Skeletal muscle cell (primary cell): Measurements from ENCODE around the gene ZGPAT.
"Not testable (repeated sequence)": the region's sequence is repeated elsewhere in the genome, so short reads cannot be mapped to it uniquely, and the experiment has no call there.

Experiments used
- DNase-seq: peaks from one replicate; pipeline ENCODE4 v3.0.0-alpha.2; 2010; ENCODE audit warnings: low read depth
- H3K4me3 ChIP-seq: 2 replicates; pipeline ENCODE4 v1.5.1; 2011; ENCODE audit warnings: low read depth, mild to moderate bottlenecking, control low read depth, low read length, moderate library complexity

Gene ZGPAT

DNA sequence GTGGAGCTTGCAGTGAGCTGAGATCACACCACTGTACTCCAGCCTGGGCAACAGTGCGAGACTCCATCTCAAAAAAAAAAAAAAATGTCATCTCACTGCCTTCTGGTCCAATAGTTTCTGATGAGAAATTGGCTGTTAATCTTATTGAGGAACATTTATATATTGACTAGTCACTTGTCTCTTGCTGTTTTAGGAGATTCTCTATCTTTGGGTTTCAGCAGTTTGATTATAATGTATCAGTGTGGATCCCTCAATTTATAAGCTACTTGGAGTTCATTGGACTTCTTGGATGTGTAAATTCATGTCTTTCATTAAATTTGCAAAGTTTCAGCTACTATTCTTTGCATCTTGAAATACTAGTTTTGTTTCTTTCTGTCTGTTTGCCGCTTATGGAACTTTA lies 11.2 kb downstream of the ZGPAT start:
- H3K4me3 ChIP-seq: no peak overlapping the region
- DNase-seq: no peak

DNA sequence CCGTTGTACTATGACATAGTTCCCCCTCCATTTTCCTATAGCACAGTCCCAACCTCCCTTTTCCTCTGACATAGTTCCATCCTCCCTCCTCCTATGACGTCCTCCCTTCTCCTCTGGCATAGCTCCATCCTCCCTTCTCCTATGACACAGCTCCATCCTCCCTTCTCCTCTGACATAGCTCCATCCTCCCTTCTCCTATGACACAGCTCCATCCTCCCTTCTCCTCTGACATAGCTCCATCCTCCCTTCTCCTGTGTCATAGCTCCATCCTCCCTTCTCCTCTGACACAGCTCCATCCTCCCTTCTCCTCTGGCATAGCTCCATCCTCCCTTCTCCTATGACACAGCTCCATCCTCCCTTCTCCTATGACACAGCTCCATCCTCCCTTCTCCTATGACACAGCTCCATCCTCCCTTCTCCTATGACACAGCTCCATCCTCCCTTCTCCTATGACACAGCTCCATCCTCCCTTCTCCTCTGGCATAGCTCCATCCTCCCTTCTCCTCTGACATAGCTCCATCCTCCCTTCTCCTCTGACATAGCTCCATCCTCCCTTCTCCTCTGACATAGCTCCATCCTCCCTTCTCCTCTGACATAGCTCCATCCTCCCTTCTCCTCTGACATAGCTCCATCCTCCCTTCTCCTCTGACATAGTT lies 15.3 kb downstream of the ZGPAT start:
- not testable (repeated sequence) for H3K4me3 ChIP-seq, DNase-seq

DNA sequence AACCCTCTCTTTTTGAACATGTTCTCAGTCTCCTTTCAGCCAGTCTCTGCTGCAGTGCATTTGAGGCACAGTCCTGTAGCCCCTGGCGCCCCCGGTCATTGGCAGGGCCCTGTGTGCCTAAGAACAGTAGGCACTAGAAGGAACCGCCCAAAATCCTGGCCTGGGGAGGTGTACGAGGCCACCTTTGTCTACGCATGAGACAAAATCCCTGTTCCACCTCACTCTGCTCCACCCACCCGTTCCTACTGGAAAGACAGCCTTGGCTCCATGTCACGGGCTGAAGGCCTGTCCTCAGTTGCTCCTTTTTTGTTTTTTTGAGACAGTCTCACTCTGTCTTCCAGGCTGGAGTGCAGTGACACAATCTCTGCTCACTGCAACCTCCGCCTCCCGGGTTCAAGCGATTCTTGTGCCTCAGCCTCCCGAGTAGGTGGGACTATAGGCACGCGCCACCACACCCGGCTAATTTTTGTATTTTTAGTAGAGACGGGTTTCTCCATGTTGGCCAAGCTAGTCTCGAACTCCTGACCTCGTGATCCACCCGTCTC lies 22.4 kb downstream of the ZGPAT start:
- not testable (repeated sequence) for DNase-seq

DNA sequence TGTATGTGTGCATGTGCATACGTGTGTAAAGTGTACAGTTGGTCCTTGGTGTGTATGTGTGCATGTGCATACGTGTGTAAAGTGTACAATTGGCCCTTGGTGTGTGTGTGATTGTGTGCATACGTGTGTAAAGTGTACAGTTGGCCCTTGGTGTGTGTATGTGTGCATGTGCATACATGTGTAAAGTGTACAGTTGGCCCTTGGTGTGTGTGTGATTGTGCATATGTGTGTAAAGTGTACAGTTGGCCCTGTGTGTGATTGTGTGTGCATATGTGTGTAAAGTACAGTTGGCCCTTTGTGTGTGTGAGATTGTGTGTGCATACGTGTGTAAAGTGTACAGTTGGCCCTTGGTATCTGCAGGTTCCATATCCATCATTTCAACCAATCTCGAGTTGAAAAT lies 23.6 kb downstream of the ZGPAT start:
- H3K4me3 ChIP-seq: no peak overlapping the region
- DNase-seq: no peak

More for the DNA sequence above, 22.4 kb downstream of the ZGPAT start:
- H3K4me3 ChIP-seq: not testable (repeated sequence)

DNA sequence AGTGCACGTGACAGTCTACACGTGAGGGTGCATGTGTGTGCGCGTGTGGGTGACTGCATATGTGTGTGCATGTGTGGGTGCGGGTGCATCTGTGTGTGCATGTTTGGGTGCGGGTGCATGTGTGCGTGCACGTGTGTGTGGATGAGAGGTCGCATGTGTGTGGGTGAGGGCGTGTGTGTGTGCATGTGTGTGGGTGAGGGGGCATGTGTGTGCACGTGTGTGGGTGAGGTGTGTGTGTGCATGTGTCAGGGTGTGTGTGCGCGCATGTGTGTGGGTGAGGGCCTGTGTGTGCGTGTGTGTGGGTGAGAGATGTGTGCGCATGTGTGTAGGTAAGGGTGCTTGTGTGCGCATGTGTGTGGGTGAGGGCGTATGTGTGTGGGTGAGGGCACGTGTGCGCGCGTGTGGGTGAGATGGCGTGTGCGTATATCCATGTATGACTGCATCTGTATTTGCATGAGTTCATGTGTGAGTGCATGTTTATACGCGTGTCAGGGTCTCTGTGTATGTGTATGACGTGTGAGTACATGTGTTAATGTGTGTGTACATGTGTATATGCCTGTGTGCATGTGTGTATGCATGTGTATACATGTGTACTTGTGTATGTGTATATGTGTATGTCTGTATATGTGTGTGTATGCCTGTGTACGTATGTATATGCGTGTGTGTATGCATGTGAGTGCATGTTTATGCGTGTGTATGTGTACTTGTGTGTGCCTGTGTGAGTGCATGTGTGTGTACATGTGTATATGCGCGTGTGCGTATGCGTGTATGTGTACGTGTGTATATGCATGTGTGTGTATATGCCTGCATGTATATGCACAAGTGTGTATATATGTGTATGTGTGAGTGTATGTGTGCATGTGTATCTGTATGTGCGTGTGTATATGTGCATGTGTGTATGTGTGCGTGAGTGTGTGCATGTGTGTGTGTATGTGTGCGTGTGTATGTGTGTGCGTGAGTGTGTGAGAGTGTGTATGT lies 24.6 kb downstream of the ZGPAT start:
- no peak for DNase-seq
- no peak overlapping the region for H3K4me3 ChIP-seq

DNA sequence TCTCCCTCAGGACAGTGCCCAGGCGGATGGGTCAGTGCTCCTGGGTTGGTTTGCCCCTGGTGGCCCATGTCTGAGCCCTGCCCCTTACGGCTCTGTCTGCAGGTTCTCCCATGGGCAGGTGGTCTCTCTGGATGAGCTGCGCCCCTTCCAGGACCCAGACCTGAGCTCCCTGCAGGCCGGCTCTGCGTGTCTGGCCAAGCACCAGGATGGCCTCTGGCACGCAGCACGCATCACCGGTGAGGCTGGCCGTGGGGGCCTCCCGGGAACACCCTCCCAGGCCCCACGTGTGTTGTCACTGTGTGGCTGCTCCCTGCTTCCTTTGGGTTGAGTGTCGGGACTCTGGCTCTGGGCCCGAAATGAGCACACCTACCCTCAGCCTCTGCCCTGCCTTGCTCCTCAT lies 25.3 kb downstream of the ZGPAT start:
- no peak for DNase-seq
- no peak overlapping the region for H3K4me3 ChIP-seq

DNA sequence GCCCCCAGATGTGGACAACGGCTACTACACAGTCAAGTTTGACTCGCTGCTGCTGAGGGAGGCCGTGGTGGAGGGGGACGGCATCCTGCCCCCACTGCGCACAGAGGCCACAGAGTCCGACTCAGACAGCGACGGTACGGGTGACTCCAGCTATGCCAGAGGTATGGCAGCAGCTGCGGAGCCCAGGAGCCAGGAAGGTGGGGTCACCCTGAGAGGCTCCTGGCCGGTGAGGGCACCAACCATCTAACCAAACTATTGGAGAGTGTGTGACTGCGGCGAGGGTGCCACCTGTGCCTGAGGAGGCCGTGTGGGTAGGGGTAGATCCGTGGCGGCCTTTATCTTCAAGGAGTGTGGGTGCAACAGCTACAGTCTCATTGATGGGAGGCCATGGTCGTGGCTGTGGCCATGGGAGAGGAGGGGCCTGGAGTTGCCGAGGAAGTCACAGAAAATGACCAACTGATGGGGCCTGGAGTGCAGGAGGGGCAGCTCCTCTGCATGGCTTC lies 25.8 kb downstream of the ZGPAT start:
- H3K4me3 ChIP-seq: no peak overlapping the region
- no peak for DNase-seq

DNA sequence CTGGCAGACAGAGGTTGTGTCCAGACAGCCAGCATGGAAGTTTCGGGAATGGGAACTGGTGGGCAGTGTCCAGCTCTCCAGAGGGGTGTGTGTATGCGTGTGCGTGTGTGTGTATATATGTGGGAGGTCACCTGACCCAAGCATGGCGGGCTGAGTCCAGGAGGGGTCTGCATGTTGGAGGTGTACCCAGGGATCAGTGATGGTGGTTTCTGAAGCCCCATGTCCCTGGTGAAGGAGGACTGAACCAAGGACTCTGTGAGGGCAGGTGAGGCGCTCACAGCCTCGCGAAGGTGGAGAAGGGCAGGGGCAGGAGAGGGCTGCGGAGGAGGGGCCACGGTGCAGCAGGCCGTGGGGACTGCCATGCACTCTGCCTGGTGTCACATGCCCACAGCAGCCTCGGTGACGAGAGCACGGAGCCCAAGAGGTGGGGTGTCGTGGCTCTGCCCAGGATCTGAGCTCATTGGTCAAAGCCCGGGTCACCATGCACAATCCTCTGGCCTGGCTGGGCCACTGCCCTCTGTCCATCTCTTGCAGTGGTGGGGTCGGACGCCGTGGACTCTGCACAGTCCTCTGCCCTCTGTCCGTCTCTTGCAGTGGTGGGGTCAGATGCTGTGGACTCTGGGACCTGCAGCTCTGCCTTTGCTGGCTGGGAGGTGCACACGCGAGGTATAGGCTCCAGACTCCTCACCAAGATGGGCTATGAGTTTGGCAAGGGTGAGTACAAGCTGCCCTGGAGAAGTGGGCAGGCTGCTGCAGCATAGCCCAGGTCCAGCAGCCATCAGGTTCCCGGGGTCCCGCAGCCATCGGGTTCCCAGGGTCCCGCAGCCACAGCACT lies 26.5 kb downstream of the ZGPAT start:
- no peak for DNase-seq

DNA sequence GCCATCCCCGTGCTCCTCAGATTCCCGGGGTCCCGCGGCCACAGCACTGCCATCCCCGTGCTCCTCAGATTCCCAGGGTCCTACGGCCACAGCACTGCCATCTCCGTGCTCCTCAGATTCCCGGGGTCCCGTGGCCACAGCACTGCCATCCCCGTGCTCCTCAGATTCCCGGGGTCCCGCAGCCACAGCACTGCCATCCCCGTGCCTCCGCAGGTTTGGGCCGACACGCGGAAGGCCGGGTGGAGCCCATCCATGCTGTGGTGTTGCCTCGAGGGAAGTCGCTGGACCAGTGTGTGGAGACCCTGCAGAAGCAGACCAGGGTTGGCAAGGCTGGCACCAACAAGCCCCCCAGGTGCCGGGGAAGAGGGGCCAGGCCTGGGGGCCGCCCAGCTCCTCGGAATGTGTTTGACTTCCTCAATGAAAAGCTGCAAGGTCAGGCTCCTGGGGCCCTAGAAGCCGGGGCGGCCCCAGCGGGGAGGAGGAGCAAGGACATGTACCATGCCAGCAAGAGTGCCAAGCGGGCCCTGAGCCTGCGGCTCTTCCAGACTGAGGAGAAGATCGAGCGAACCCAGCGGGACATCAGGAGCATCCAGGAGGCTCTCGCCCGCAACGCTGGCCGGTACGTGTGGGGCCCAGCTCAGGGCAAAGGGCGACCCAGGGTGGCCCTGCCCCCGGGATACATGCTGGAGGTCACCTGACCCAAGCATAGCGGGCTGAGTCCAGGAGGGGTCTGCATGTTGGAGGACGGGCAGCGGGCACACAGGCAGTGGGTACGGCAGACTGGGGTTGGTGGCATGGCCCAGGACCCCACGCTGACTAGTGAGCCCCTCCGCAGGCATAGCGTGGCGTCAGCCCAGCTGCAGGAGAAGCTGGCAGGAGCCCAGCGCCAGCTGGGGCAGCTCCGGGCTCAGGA lies 27.4 kb downstream of the ZGPAT start:
- no peak for DNase-seq
- no peak overlapping the region for H3K4me3 ChIP-seq

More for the DNA sequence above, 26.5 kb downstream of the ZGPAT start:
- H3K4me3 ChIP-seq: no peak overlapping the region

DNA sequence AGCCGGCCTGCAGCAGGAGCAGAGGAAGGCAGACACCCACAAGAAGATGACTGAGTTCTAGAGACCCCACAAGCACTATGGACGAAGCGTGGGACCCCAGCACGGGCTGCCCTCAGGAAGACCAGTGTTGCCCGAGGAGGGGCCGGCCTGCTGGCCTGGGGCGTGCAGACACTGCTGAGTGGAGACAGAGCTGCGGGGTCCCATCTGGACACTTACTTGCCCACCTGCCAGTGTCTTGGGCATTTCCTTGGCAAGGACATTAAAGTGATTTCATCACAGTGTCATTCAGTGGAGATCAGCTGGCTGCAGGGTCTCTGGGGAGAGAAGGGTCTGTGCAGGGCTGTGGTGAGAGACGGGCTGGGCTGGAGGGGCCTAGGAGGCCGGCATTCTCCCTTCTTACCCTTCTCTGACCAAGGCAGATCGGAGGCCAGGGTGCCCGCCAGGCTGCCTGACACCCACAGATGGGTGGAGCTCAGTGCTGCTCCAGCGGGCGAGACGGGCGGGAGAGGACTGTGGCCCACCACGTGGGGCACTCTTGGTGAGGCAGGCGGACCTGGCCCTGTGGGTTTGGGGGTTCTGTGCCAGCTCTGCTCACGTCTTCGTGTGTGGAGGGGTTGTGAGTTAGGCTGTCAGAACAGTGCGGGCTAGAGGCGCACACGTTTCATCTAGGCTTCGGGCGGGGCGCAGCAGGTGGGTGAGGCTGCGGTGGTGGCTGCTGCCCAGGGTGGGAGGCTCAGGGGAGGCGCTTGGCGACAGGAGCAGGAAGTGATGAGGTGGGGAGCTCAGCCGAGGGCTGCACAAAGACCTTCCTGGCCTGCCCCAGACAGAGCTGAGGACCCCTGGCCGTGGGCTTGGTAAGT lies 28.2 kb downstream of the ZGPAT start, which contains the start of gene LIME1:
TSS of gene LIME1 (plus strand) at position 806 of the 860 bp plus-strand sequence. CDS start 886 bp downstream, outside the sequence.
- H3K4me3 ChIP-seq: no peak within 1 kb of the TSS
- no peak for DNase-seq

DNA sequence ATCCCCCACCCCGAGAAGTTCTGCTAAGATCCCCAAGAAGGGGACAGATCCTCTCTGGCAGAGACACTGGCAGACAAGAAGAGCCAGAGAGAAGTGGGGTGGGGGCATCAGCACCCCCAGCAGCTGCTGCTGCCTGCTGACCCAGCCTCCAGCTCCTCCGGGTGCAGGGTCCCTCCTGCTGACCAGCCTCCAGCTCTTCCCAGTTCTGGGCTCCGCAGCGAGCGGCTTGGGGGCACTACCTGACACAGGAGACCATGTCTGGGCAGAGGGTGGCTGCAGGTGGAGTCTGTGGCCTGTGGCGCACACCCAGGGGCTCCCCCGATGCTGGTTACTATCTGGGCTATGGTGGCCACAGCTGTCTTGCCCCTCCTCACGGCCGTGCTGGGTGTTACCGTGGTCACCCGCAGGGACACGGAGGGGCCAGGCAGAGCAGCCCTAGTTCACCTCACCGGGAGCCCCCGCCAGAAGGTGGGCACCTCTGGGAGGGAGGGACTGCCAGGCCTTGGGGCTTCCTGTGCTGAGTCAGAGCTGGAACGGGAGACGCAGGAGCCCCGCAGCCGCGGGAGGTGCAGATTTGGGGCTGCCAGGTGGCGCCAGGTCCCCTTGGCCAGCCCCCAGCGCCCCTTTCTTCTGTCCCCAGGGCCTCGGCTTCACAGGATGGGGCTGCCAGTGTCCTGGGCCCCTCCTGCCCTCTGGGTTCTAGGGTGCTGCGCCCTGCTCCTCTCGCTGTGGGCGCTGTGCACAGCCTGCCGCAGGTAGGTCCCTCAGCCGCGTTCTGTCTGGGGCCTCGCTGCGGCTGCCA lies 29.3 kb downstream of the ZGPAT start:
- no peak for DNase-seq
- no peak overlapping the region for H3K4me3 ChIP-seq

DNA sequence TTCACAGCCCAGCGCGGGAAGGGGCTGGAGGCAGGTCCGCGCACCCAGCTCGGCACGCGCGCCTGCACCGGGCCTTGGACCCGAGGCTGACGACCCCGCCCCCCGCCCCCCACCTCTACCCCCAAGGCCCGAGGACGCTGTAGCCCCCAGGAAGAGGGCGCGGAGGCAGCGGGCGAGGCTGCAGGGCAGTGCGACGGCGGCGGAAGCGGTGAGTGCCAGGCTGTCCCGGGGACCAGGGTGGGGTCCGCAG lies 29.8 kb downstream of the ZGPAT start:
- H3K4me3 ChIP-seq: no peak overlapping the region
- DNase-seq: no peak

DNA sequence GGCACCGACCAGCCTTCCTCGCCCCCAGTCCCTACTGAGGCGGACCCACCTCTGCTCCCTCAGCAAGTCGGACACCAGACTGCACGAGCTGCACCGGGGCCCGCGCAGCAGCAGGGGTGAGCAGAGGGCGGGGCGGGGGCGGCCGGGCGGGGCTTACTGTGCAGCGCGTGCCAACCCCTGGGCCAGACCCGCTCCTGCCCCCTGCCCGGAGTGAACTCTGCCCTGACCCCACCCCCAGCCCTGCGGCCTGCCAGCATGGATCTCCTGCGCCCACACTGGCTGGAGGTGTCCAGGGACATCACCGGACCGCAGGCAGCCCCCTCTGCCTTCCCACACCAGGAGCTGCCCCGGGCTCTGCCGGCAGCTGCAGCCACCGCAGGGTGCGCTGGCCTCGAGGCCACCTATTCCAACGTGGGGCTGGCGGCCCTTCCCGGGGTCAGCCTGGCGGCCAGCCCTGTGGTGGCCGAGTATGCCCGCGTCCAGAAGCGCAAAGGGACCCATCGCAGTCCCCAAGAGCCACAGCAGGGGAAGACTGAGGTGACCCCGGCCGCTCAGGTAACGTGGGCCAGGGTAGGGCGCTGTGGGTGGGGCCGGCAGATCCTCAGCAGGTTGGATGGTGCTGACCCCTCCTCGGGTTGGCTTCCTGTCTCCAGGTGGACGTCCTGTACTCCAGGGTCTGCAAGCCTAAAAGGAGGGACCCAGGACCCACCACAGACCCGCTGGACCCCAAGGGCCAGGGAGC lies 30.3 kb downstream of the ZGPAT start:
- no peak for DNase-seq
- H3K4me3 ChIP-seq: no peak overlapping the region

DNA sequence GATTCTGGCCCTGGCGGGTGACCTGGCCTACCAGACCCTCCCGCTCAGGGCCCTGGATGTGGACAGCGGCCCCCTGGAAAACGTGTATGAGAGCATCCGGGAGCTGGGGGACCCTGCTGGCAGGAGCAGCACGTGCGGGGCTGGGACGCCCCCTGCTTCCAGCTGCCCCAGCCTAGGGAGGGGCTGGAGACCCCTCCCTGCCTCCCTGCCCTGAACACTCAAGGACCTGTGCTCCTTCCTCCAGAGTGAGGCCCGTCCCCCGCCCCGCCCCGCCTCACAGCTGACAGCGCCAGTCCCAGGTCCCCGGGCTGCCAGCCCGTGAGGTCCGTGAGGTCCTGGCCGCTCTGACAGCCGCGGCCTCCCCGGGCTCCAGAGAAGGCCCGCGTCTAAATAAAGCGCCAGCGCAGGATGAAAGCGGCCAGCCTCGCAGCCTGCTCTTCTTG lies 30.9 kb downstream of the ZGPAT start:
- H3K4me3 ChIP-seq: peak overlapping the region; percentile 33
- DNase-seq: peak; percentile 4

DNA sequence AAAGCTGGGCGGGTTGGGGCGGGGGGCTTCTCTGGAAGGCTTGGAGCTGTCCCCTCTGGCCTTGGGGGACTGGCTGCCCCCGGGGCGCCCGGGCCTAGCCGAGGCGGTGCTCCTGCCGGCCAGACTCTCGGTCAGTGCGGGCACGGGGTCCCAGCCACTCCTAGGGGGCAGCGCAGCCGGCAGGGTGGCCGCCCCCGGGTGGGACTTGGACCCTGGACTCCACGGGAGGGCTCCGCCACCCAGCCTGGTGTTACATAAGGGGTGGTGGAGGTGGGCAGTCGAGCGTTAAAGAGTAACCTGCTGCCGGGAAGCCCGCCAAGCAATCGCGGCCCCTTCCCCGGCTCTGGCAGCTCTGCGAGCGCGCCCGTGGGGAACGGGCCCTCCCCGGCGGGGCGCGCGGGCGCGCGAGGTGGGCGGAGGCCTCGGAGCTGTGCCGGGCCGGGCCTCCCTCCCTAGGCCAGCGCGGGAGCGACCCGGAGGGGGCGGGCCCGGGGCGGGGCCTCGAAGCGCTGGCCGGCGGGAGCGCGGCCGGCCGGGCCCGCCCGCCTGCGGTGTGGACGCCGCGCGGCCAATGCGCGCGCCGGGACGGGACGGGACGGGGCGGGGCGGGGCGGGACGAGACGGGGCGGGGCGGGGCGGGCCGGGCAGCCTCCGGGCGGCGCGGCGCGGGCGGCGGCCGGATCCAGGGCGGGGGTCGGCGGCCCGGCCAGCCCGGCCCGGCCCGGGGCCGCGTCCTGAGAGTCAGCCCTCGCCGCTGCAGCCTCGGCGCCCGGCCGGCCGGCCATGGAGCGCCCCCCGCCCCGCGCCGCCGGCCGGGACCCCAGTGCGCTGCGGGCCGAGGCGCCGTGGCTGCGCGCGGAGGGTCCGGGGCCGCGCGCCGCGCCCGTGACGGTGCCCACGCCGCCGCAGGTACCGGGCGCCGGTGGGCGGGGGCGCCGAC lies 31.6 kb downstream of the ZGPAT start, which contains the start of gene SLC2A4RG:
TSS of gene SLC2A4RG (plus strand) at position 647 of the 940 bp plus-strand sequence. CDS start at position 784, 137 bp downstream.
- DNase-seq: peak; percentile 7
- H3K4me3 ChIP-seq: peak within 1 kb of the TSS; percentile 59
